GM06990 (cell line): Measurements from ENCODE around the gene DNAJB5.

ENCODE experiments used
- DNase-seq: peaks from one replicate; pipeline ENCODE4 v3.0.0-alpha.2; 2011; ENCODE audit not compliant: insufficient read length; ENCODE audit errors: extremely low read depth
- H3K27me3 ChIP-seq: replicated peaks from 2 replicates; pipeline ENCODE4 v1.6.0; 2011; ENCODE audit warnings: low read length; ENCODE audit not compliant: control insufficient read depth, insufficient read depth
- H3K36me3 ChIP-seq: 2 replicates; pipeline ENCODE4 v1.5.1; 2011; ENCODE audit warnings: low read length; ENCODE audit not compliant: control insufficient read depth, insufficient read depth
- H3K4me3 ChIP-seq: replicated peaks from 2 replicates; pipeline ENCODE4 v1.5.1; 2011; ENCODE audit warnings: low read depth, mild to moderate bottlenecking, control low read depth, low read length
- TF ChIP-seq, protein P1 (sequence below): IDR thresholded peaks from 2 replicates; pipeline ENCODE4 v1.5.1; 2011; ENCODE audit warnings: low read length, control low read depth, mild to moderate bottlenecking, inconsistent platforms; ENCODE audit not compliant: insufficient read depth, poor library complexity, severe bottlenecking

The DNAJB5 gene

DNA sequence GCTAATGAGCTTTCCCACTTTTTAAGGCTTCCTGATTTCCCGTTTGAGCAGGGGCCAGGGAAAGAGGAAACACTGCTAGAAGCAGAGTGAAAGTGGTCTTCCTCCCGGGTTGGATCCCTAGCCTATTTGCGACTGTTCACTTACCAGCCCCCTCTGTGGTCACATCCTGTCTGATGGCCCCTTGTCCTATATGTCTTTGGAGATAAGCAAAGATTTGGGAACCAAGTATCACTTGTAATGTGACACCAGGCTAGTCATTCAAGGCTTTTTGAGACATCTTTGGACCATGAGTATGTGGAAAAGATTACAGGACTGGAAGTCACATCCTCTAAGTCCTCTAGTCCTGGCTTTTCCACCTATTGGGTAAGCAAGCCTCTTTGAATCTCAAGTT lies 6.1 kb downstream of the DNAJB5 start:
- Histone ChIP-seq H3K27me3 (no peaks in the 10 kb centered on the region), H3K4me3 (no peak overlapping the region), H3K36me3 (peaks cover 9% of the 10 kb centered on the region)
- DNase-seq, result no peak
- TF ChIP-seq, protein P1, sequence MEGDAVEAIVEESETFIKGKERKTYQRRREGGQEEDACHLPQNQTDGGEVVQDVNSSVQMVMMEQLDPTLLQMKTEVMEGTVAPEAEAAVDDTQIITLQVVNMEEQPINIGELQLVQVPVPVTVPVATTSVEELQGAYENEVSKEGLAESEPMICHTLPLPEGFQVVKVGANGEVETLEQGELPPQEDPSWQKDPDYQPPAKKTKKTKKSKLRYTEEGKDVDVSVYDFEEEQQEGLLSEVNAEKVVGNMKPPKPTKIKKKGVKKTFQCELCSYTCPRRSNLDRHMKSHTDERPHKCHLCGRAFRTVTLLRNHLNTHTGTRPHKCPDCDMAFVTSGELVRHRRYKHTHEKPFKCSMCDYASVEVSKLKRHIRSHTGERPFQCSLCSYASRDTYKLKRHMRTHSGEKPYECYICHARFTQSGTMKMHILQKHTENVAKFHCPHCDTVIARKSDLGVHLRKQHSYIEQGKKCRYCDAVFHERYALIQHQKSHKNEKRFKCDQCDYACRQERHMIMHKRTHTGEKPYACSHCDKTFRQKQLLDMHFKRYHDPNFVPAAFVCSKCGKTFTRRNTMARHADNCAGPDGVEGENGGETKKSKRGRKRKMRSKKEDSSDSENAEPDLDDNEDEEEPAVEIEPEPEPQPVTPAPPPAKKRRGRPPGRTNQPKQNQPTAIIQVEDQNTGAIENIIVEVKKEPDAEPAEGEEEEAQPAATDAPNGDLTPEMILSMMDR, result no peak

DNA sequence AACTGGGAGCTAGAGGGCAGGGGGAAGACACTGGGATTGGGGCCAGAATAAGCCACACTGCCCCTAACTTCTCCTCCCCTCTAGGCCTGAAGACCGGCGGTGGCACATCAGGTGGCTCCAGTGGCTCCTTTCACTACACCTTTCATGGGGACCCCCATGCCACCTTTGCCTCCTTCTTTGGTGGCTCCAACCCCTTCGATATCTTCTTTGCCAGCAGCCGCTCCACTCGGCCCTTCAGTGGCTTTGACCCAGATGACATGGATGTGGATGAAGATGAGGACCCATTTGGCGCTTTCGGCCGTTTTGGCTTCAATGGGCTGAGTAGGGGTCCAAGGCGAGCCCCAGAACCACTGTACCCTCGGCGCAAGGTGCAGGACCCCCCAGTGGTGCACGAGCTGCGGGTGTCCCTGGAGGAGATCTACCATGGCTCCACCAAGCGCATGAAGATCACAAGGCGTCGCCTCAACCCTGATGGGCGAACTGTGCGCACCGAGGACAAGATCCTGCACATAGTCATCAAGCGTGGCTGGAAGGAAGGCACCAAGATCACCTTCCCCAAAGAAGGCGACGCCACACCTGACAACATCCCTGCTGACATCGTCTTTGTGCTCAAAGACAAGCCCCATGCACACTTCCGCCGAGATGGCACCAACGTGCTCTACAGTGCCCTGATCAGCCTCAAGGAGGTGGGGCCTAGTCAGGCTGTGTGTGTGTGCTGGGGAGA lies 6.8 kb downstream of the DNAJB5 start:
- Histone ChIP-seq H3K36me3 (peaks cover 9% of the 10 kb centered on the region), H3K4me3 (no peak overlapping the region), H3K27me3 (no peaks in the 10 kb centered on the region)
- TF ChIP-seq, protein P1, result no peak
- no peak for DNase-seq

DNA sequence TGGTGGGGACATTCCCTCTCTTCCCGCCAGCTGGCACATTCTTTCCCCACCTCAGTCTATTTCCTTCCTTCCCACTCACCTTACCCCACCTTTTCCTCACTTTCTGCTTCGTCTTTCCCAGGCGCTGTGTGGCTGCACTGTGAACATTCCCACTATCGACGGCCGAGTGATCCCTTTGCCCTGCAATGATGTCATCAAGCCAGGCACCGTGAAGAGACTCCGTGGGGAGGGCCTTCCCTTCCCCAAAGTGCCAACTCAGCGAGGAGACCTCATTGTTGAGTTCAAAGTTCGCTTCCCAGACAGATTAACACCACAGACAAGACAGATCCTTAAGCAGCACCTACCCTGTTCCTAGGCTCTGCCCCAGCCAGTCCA lies 7.3 kb downstream of the DNAJB5 start:
- H3K27me3 ChIP-seq, result no peaks in the 10 kb centered on the region
- H3K36me3 ChIP-seq, result peaks cover 9% of the 10 kb centered on the region
- TF ChIP-seq, protein P1, result no peak
- DNase-seq, result no peak
- no peak overlapping the region for H3K4me3 ChIP-seq

DNA sequence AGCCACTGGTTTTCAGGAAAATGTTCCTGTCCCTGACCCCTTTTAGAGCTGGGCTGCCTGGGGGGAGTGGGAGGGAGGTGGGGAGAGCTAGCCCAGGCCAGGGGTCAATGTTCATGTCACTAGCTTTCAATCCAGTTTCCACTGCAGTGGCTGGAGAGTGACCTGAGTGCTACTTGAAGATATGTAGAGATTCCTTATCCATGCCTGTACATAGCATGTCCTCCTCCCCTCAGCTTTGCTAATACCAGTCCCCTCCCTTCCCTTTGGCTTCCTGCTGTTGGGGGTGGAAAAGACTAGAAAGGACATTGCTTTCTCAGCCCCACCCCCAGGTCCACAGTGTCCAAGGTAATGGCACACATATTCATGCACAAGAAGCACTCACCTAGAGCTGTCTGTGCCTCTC lies 7.8 kb downstream of the DNAJB5 start:
- TF ChIP-seq, protein P1, result no peak
- Histone ChIP-seq H3K36me3 (peaks cover 9% of the 10 kb centered on the region), H3K4me3 (no peak overlapping the region), H3K27me3 (no peaks in the 10 kb centered on the region)
- no peak for DNase-seq

DNA sequence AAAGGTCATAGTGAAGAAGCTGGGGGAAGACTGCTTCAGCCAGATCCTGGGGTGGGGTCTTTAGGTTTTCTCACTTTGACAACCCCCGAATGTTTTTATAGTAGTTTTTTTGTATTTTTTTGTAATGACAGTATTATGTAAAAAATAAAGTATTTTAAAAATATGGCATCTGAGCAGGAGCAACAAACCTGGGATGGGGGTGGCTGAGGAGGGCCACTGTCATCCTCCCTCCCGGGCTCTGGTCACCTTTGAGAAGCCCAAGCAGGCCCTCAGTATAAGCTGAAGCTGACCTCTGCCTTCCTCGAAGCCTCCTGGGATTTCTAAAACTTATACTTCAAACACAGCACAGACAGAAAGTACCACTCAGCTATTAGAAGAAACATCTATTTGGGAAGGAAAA lies 8.7 kb downstream of the DNAJB5 start:
- no peak overlapping the region for H3K4me3 ChIP-seq
- peaks cover 9% of the 10 kb centered on the region for H3K36me3 ChIP-seq
- DNase-seq, result no peak
- TF ChIP-seq, protein P1, result no peak
- H3K27me3 ChIP-seq, result no peaks in the 10 kb centered on the region

DNA sequence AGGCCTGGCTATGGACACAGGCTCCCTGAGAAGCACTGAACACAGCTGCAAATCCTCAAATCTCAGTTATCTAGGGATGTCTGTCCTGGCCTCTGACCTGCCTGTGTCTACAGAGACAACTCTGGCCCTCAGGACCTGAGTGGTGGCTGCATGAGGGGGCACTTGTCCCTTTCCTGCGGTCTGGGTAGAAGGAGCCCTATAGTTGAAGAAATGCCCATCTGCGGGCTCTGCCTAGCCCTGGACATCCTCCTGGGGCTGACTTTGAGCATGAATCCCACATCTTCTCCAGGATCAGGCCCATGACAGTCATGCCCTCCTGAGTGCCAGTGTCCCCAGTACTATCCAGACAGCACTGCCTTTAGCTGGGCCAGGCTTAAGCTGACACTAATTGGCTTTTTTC lies 10.0 kb downstream of the DNAJB5 start:
- peaks cover 9% of the 10 kb centered on the region for H3K36me3 ChIP-seq
- DNase-seq, result no peak
- H3K4me3 ChIP-seq, result no peak overlapping the region
- TF ChIP-seq, protein P1, result no peak
- no peaks in the 10 kb centered on the region for H3K27me3 ChIP-seq
